ENCODE data around the gene STAM2. TPM values are rescaled to one million over a fixed set of nuclear protein-coding genes. Genes with fewer than 3 reads are reported as not detected.
"Not testable (repeated sequence)": the region's sequence is repeated elsewhere in the genome, so short reads cannot be mapped to it uniquely, and the experiment has no call there.

The STAM2 gene
- total RNA-seq, 6 experiments from 2014 or later = 12.1 to 18.6 (median 14.2) TPM

DNA sequence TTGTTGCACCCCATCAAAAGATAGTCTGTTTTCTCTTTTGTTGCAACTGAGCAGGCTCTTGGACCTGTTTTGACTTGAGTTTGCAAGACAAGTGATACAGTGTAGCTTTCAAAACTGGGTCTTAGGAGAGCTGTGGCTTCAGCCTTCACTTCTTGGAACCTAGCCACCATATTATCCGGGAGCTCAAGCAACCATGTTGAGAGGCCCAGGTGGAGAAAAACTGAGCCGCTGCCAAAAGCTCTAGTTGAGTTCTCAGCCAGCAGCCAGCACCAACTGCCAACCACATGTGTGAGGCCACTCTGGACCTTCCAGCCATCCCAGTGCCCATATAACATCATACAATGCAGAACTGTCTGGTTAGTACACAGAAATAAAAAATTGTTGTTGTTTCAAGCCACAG lies 82.1 kb downstream of the STAM2 start:
- DNase-seq (no peak), ATAC-seq (no peak)
- no peaks in the 10 kb centered on the region for H3K27me3 ChIP-seq
- no peaks in the 10 kb centered on the region for H3K9me3 ChIP-seq
- H3K4me1 ChIP-seq = peaks cover 0 to 10% (median 0%) of the 10 kb centered on the region in 4 donors
- 67% methylated on average over 1 of the region's 2 CpGs for WGBS (ENCODE audit: insufficient coverage, low coverage, low lambda C conversion rate, missing lambda C conversion rate)
- H3K36me3 ChIP-seq = no peaks in the 10 kb centered on the region
- H3K27ac ChIP-seq = no peak overlapping the region
- intact Hi-C loops (cut with DNase I) = no loop called here
- H3K4me3 ChIP-seq = no peak overlapping the region
- TF ChIP-seq POLR2A (IDR thresholded peaks at IDR 0.05) = no peak
- TF ChIP-seq CTCF (IDR thresholded peaks at IDR 0.05) = no peak

DNA sequence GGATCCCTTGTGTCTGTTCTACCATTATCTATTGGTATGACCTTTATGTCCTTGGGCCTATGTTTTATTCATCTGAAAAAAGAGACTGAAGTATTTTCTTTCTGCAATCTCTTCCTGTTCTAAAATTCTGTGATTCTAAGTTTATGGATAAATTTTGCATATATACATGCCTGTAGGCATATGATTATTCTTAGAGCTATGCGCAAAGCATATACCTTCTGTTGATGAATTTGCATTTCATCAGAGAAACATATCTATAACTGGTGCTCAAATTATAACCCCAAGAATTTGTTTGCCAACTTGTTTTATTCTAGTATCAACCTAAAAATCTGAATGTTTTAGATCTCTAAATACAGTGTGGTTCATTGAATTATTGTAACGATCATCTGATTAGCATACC lies 83.5 kb downstream of the STAM2 start:
- 93% methylated on average over 2 of the region's 2 CpGs for WGBS (ENCODE audit: insufficient coverage, low coverage, low lambda C conversion rate, missing lambda C conversion rate)
- TF ChIP-seq CTCF (IDR thresholded peaks at IDR 0.05) (no peak), POLR2A (IDR thresholded peaks at IDR 0.05) (no peak)
- ATAC-seq = no peak
- no peaks in the 10 kb centered on the region for H3K4me1 ChIP-seq
- no peaks in the 10 kb centered on the region for H3K27me3 ChIP-seq
- H3K27ac ChIP-seq = no peak overlapping the region
- intact Hi-C loops (cut with DNase I) = no loop called here
- no peak overlapping the region for H3K4me3 ChIP-seq
- DNase-seq = no peak
- no peaks in the 10 kb centered on the region for H3K36me3 ChIP-seq
- H3K9me3 ChIP-seq = no peaks in the 10 kb centered on the region

- 89% methylated on average over 4 of the region's 4 CpGs for WGBS (ENCODE audit: insufficient coverage, low coverage, low lambda C conversion rate, missing lambda C conversion rate)
- H3K36me3 ChIP-seq = not testable (repeated sequence)
Measured at GRCh38 chr2:152090726-152091125, 84.8 kb downstream of the STAM2 start.

GRCh38 chr2:152089238-152089637 lies 86.3 kb downstream of the STAM2 start:
- no peaks in the 10 kb centered on the region for H3K9me3 ChIP-seq
- H3K27ac ChIP-seq = no peak overlapping the region
- peak in 3 of 4 donors; percentile 32 to 62 (median 45) for ATAC-seq
- DNase-seq = no peak
- H3K36me3 ChIP-seq = no peaks in the 10 kb centered on the region
- 36% methylated on average over 2 of the region's 2 CpGs for WGBS (ENCODE audit: insufficient coverage, low coverage, low lambda C conversion rate, missing lambda C conversion rate)
- no peaks in the 10 kb centered on the region for H3K4me1 ChIP-seq
- intact Hi-C loops (cut with DNase I) = no loop called here
- TF ChIP-seq POLR2A (IDR thresholded peaks at IDR 0.05) (no peak), CTCF (IDR thresholded peaks at IDR 0.05) (no peak)
- no peak overlapping the region for H3K4me3 ChIP-seq
- H3K27me3 ChIP-seq = no peaks in the 10 kb centered on the region

More at GRCh38 chr2:152090726-152091125, 84.8 kb downstream of the STAM2 start:
- H3K4me1 ChIP-seq; intact Hi-C loops (cut with DNase I); H3K27ac ChIP-seq; ATAC-seq; H3K9me3 ChIP-seq; H3K4me3 ChIP-seq; DNase-seq; H3K27me3 ChIP-seq: not testable (repeated sequence)

DNA sequence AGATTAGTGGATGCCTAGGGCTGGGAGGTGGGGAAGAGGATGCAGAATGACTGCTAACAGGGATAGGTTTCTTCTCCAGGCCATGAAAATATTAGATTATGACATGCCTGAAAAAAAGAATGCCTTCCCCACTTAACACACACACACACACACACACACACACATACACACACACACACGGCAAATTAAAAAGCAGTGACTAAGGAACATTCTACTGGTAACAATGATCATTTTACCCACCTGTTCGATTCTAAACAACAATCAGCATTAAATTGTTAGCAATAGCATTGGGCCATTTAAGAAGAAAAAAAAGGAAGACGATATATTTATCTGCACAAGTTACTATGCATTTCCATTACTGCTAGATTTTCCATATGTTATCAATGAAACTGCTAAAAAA lies 87.6 kb downstream of the STAM2 start:
- intact Hi-C loops (cut with DNase I) = no loop called here
- H3K4me1 ChIP-seq = no peaks in the 10 kb centered on the region
- no peaks in the 10 kb centered on the region for H3K36me3 ChIP-seq
- no peak overlapping the region for H3K4me3 ChIP-seq
- H3K9me3 ChIP-seq = no peaks in the 10 kb centered on the region
- no peak overlapping the region for H3K27ac ChIP-seq
- WGBS (ENCODE audit: insufficient coverage, low coverage, low lambda C conversion rate, missing lambda C conversion rate) = 68% methylated on average over 3 of the region's 3 CpGs
- no peaks in the 10 kb centered on the region for H3K27me3 ChIP-seq
- ATAC-seq = no peak
- no peak for DNase-seq
- TF ChIP-seq CTCF (IDR thresholded peaks at IDR 0.05) = no peak
- TF ChIP-seq POLR2A (IDR thresholded peaks at IDR 0.05) = no peak
